Neutrophil (primary cell): ENCODE data around the gene ADORA1.
A peak's percentile ranks its signal among the peaks of the same experiment; 100 is the strongest.

Experiments used
- H3K27ac ChIP-seq: fragments of 200-600 bp; sonication (generic); 2 replicates; pipeline ENCODE4 v1.5.1; 2016; ENCODE audit warnings: mild to moderate bottlenecking, moderate library complexity
- H3K27me3 ChIP-seq: fragments of 200-600 bp; sonication (generic); 2 replicates; pipeline ENCODE4 v1.6.0; 2016; ENCODE audit warnings: mild to moderate bottlenecking
- H3K36me3 ChIP-seq: fragments of 200-600 bp; sonication (generic); 2 replicates; pipeline ENCODE4 v1.5.1; 2017
- H3K4me1 ChIP-seq, 2 experiments: fragments of 200-600 bp in 1 of 2; sonication (generic) in 1 of 2; 1 replicate in 1 of 2; 2 replicates in 1 of 2; pipeline versions ENCODE4 v1.5.1 to v1.6.1; 2013 to 2016; ENCODE audit warnings: low read depth in 1 of 2, low read length in 1 of 2, mild to moderate bottlenecking in 1 of 2, moderate library complexity in 1 of 2; ENCODE audit not compliant: control insufficient read depth in 1 of 2, insufficient read depth in 1 of 2
- H3K4me3 ChIP-seq, 2 experiments: fragments of 200-600 bp in 1 of 2; sonication (generic) in 1 of 2; 1 replicate in 1 of 2; 2 replicates in 1 of 2; pipeline ENCODE4 v1.5.1; 2013 to 2016; ENCODE audit warnings: low read depth in 1 of 2, low read length in 1 of 2, mild to moderate bottlenecking in 1 of 2, moderate library complexity in 1 of 2
- H3K9me3 ChIP-seq: fragments of 200-600 bp; sonication (generic); 2 replicates; pipeline ENCODE4 v1.5.1; 2016
- CTCF ChIP-seq: fragments of 200-600 bp; sonication (generic); IDR thresholded peaks from 2 replicates; pipeline ENCODE4 v1.5.1; 2016; ENCODE audit warnings: antibody characterized with exemption

The ADORA1 gene

GRCh38 chr1:203082231-203082505, 45.4 kb upstream of the ADORA1 start:
- no peaks in the 10 kb centered on the region for H3K9me3 ChIP-seq
- H3K27me3 ChIP-seq, result no peaks in the 10 kb centered on the region
- TF ChIP-seq CTCF, result no peak

DNA sequence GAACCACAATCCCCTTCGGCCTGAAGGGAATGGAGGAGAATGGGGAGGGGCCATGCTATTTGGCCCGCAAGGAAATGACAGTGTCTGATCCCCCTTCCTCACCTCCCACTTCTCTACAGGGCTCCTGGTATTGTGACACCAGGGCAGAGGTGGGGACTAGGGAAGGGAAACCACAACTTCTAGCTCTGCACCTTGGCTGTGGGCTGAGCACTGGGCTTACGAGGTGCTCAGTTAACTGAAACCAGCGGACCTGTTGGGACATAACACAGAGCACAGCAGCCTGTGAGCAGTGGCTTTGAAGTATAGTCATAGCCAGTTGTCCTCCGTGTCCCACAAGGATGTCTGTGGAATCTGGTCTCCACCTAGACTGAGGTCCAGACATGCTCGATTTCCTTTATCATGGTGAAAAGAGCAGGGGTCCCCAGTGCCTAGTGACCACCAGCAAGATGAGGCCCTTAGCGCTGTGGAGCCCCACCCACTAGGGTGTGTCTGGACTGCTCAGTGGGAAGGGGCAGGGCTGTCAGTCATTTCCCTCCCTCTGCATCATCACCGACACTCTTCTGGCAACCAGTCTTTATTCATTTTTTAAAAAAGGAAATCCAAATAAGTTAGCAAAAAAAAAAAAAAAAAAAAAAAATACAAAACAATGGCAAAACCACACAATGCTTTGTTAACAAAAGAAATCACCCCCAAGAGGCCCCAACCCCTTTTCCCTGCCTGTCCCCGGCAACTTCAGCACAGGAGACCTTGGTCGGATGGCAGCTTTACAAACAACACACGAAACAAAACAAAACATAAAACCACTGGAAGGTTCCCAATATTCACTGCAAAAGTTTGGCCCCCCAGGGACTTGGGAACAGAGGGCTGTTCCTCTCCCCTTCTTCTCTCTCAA, 44.7 kb upstream of the ADORA1 start:
- H3K9me3 ChIP-seq, result no peaks in the 10 kb centered on the region
- H3K36me3 ChIP-seq, result peaks cover 17% of the 10 kb centered on the region
- H3K27me3 ChIP-seq, result no peaks in the 10 kb centered on the region
- H3K27ac ChIP-seq, result no peak overlapping the region
- no peak overlapping the region for H3K4me3 ChIP-seq
- TF ChIP-seq CTCF, result no peak
- peaks cover 15 to 16% of the 10 kb centered on the region in 2 experiments for H3K4me1 ChIP-seq

More at GRCh38 chr1:203082231-203082505, 45.4 kb upstream of the ADORA1 start:
- peaks cover 17% of the 10 kb centered on the region for H3K36me3 ChIP-seq
- peaks cover 15 to 16% of the 10 kb centered on the region in 2 experiments for H3K4me1 ChIP-seq
- no peak overlapping the region for H3K4me3 ChIP-seq
- H3K27ac ChIP-seq, result no peak overlapping the region

- TF ChIP-seq CTCF, result no peak
- no peak overlapping the region for H3K4me3 ChIP-seq
- H3K36me3 ChIP-seq, result peaks cover 13% of the 10 kb centered on the region
- no peaks in the 10 kb centered on the region for H3K27me3 ChIP-seq
- H3K9me3 ChIP-seq, result no peaks in the 10 kb centered on the region
- H3K4me1 ChIP-seq, result peaks cover 15 to 16% of the 10 kb centered on the region in 2 experiments
- H3K27ac ChIP-seq, result no peak overlapping the region
These were observed 44.0 kb upstream of the ADORA1 start for GRCh38 chr1:203083463-203083921.

DNA sequence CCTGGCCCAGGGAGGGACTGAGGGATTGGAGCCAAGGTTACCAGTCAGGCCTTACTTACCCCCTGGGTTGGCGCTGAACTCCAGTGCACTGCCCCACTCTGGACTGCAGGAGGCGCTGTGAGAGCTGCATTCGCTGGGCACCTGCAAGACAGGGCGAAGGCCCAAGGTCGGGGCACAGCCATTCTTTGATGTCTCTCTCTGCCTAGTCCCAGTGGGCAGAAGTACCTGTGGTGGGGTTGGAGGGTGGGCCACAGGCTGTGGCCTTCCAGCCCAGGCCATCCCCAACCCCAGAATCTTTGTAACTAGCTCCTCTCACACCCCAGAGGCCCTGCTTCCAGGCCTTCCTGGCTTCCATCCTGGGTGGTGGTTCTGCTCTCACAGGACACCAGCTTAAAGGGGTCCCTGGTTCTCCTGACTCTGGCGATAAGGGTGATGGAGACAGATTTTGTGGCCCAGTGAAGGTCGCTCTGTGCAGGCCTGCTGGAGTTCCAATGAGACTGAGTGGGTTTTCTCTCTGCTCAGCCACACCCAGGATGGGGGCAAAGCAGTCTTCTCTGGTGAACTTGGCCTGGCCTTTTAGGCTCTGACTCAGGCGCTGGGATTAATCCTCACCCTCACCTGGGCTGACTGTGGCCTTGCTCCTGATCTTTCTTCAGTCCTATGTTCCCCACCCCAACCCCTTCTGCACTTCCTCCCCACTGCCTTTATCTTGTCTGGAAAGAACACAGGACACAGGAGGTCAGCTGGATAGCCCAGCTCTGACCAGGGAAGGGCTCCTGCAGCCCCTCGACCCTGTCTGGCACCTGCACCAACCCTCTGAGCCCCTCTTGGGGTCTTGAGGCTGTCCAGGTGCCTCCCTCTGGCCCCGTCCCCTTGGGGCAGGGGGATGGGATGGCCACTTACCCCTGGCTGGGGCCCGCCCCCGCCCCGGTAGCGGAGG, 42.7 kb upstream of the ADORA1 start:
- H3K4me1 ChIP-seq, result peaks cover 15 to 16% of the 10 kb centered on the region in 2 experiments
- H3K4me3 ChIP-seq, result no peak overlapping the region
- TF ChIP-seq CTCF, result peak; percentile 48
- H3K36me3 ChIP-seq, result peaks cover 11% of the 10 kb centered on the region
- no peaks in the 10 kb centered on the region for H3K9me3 ChIP-seq
- H3K27me3 ChIP-seq, result no peaks in the 10 kb centered on the region
- H3K27ac ChIP-seq, result no peak overlapping the region

GRCh38 chr1:203085528-203086406, 41.8 kb upstream of the ADORA1 start, which contains the start of gene MYOG:
MYOG (minus strand) TSS chr1:203086012; CDS start chr1:203085961, 51 bp downstream.
- peaks cover 15 to 16% of the 10 kb centered on the region in 2 experiments for H3K4me1 ChIP-seq
- peaks cover 2% of the 10 kb centered on the region for H3K36me3 ChIP-seq
- TF ChIP-seq CTCF, result no peak
- no peaks in the 10 kb centered on the region for H3K27me3 ChIP-seq
- no peak within 1 kb of the TSS for H3K27ac ChIP-seq
- H3K4me3 ChIP-seq, result no peak within 1 kb of the TSS
- H3K9me3 ChIP-seq, result no peaks in the 10 kb centered on the region
